B cell (primary cell): ENCODE results near the gene HTR3C.

Experiments used
- CTCF ChIP-seq: fragments of 200-600 bp; IDR thresholded peaks from one replicate; pipeline ENCODE4 v1.8.0; 2022; ENCODE audit warnings: antibody characterized with exemption, mild to moderate bottlenecking
- EZH2 ChIP-seq: IDR thresholded peaks from 2 replicates; pipeline ENCODE4 v1.6.1; 2012; ENCODE audit warnings: borderline replicate concordance, low read depth, mild to moderate bottlenecking, moderate library complexity, low read length; ENCODE audit not compliant: insufficient read depth, poor library complexity, severe bottlenecking

GRCh38 chr3:184067573-184068055 lies 14.8 kb downstream of the HTR3C start:
- TF ChIP-seq CTCF, result no peak
- no peak for TF ChIP-seq EZH2
